Right atrium auricular region (tissue), 2 donors: ENCODE results near the gene SMIM30. TPM values are rescaled to one million over a fixed set of nuclear protein-coding genes. Genes with fewer than 3 reads are reported as not detected.
A peak's percentile ranks its signal among the peaks of the same experiment; 100 is the strongest.
"Not testable (repeated sequence)": the region's sequence is repeated elsewhere in the genome, so short reads cannot be mapped to it uniquely, and the experiment has no call there.

Experiments
- DNase-seq: peaks from one replicate; pipeline ENCODE4 v3.0.0-alpha.2; 2019; ENCODE audit warnings: low spot score
- H3K27ac ChIP-seq, 2 donors: fragments of 200-600 bp; sonication (generic); 1 replicate in 1 of 2; 2 replicates in 1 of 2; pipeline ENCODE4 v1.5.1; 2016 to 2019
- H3K27me3 ChIP-seq, 2 donors: fragments of 200-600 bp; sonication (generic); one replicate each; pipeline versions ENCODE4 v1.5.1 to v1.6.0; 2017 to 2019
- H3K36me3 ChIP-seq: fragments of 200-600 bp; sonication (generic); one replicate; pipeline ENCODE4 v1.5.1; 2016
- H3K4me1 ChIP-seq, 2 donors: fragments of 200-600 bp; sonication (generic); one replicate each; pipeline versions ENCODE4 v1.5.1 to v1.6.0; 2017 to 2019
- H3K4me3 ChIP-seq, 2 donors: fragments of 200-600 bp; sonication (generic); 1 replicate in 1 of 2; 2 replicates in 1 of 2; pipeline ENCODE4 v1.5.1; 2017 to 2019; ENCODE audit warnings: mild to moderate bottlenecking in 1 of 2, moderate library complexity in 1 of 2
- H3K9me3 ChIP-seq, 2 donors: fragments of 200-600 bp; sonication (generic); one replicate each; pipeline ENCODE4 v1.5.1; 2019
- total RNA-seq, 2 donors: library from RNA; depleted of rRNA; stranded (reverse); fragments of >200 nt; gene quantifications; one replicate each; pipeline ENCODE4 v1.1.0, GENCODE V29; 2016
- TF ChIP-seq, protein P1 (sequence below), 2 donors: fragments of 200-600 bp; sonication (generic); IDR thresholded peaks; one replicate each; pipeline ENCODE4 v1.5.1; 2019; ENCODE audit warnings: antibody characterized with exemption in 2 of 2

SMIM30 gene, protein sequence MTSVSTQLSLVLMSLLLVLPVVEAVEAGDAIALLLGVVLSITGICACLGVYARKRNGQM
- total RNA-seq, result 100 to 1,000 TPM in 1 of 2 donors, 10 to 100 TPM in 1; 93.1 to 208 TPM

DNA sequence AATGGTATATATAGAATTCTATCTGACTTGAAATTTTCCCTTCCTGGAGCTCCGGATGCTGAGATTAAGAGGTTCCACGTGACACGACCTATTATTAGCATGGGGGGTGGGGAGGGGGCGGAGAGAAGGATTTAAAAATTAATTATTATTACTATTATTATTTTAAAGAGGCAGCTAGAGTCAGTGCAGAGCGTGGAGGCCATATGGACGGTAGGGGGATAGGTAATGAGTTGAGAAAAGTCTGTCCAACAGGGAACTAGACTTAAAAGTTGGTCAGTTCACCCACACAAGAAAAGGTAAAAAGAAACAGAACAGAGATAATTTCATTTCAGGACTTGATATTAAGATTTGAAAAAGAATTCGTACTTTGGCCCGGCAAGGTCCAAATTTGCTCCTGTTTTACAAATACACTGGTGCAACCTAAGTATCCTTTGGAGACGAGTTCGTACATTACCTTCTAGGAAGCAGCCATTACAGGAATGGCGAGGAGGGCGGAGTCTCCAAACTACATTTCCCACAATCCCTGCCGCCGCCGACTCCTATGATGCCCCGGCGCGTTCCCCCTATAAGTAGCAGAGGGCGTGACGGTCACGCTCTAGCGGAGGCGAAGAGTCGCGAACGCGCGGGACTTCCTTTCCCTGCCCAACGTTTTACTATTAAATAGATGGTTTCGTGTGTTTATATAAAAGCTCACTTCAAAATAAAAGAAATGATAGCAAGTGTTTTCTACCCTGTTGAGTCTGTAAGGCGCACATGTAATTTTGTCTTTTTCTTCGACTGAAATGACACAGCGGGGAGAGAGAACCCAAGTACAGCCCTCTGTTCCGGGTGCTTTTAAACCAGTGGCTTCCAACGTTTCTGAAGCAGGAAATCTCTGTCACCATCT lies at the start of gene SMIM30:
TSS of gene SMIM30 (minus strand) at position 481 of the 886 bp plus-strand sequence. CDS start 976 bp downstream, outside the sequence.
- H3K36me3 ChIP-seq, result no peaks in the 10 kb centered on the region
- peak within 1 kb of the TSS; percentile 57 to 64 for H3K4me3 ChIP-seq
- DNase-seq, result peak; percentile 97
- peak within 1 kb of the TSS; percentile 79 to 85 for H3K27ac ChIP-seq
- H3K4me1 ChIP-seq, result peaks cover 0 to 13% of the 10 kb centered on the region in 2 donors
- no peaks in the 10 kb centered on the region for H3K9me3 ChIP-seq
- H3K27me3 ChIP-seq, result no peaks in the 10 kb centered on the region
- TF ChIP-seq, protein P1, sequence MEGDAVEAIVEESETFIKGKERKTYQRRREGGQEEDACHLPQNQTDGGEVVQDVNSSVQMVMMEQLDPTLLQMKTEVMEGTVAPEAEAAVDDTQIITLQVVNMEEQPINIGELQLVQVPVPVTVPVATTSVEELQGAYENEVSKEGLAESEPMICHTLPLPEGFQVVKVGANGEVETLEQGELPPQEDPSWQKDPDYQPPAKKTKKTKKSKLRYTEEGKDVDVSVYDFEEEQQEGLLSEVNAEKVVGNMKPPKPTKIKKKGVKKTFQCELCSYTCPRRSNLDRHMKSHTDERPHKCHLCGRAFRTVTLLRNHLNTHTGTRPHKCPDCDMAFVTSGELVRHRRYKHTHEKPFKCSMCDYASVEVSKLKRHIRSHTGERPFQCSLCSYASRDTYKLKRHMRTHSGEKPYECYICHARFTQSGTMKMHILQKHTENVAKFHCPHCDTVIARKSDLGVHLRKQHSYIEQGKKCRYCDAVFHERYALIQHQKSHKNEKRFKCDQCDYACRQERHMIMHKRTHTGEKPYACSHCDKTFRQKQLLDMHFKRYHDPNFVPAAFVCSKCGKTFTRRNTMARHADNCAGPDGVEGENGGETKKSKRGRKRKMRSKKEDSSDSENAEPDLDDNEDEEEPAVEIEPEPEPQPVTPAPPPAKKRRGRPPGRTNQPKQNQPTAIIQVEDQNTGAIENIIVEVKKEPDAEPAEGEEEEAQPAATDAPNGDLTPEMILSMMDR (IDR thresholded peaks at IDR 0.05), result no peak

DNA sequence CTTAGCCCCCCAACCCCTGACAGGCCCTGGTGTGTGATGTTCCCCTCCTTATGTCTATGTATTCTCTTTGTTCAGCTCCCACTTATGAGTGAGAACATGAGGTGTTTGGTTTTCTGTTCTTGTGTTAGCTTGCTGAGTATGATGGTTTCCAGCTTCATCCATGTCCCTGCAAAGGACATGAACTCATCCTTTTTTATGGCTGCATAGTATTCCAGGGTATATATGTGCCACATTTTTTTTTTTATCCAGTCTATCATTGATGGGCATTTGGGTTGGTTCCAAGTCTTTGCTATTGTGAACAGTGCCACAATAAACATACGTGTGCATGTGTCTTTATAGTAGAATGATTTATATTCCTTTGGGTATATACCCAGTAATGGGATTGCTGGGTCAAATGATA lies 47.8 kb upstream of the SMIM30 start:
- not testable (repeated sequence) for H3K36me3 ChIP-seq, H3K4me1 ChIP-seq, H3K27me3 ChIP-seq, H3K4me3 ChIP-seq, DNase-seq, H3K27ac ChIP-seq, H3K9me3 ChIP-seq

DNA sequence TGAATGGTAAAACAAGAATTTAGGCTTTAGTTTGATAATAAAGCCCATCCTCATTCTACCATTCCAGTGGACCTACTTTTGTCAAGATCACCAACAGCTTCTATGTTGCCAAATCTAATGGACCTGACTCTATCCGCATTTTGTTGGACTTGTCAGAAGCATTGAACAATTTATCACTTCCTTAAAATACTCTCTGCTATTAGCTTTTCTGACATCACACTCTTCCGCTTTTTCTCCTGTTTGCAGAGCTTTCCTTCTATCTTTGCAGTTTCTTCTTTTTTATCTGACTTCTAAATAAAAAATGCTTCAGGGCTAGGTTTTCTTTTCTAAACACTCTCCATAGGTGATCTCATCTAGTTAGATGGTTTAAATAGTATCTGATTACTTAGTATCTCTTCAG lies 42.7 kb upstream of the SMIM30 start:
- TF ChIP-seq, protein P1 (IDR thresholded peaks at IDR 0.05), result no peak
- DNase-seq, result no peak
- H3K36me3 ChIP-seq, result no peaks in the 10 kb centered on the region

DNA sequence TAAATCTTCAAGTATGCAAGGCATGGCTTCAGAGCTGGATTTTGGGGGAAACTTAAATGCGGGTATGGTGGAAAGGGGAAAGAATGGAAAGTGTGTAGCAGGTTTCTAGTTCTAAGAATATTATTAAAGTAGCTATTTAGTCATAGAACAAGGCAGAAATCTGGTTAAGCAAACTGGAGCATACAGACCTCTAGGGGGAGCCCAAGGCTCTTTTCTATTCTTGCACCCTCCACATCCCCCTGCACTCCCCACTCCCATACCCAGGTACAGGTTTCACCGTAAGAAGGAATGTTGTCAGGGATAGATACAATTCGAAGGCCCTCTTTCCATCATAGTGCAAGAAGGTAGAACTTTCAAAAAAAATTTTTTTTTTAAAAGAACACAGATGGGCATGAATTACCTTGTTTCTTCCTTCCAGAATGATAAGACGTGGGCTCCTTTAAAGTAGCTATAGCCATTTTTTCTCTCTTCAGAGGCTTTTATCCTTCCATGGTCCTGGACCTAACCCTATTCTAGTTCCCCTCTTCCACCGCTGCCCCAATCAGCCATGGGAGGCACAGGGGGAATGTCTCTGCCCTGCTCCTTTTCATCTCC lies 41.5 kb upstream of the SMIM30 start:
- Histone ChIP-seq H3K4me3 (no peak overlapping the region), H3K27ac (no peak overlapping the region), H3K9me3 (no peaks in the 10 kb centered on the region), H3K27me3 (no peaks in the 10 kb centered on the region), H3K4me1 (no peaks in the 10 kb centered on the region), H3K36me3 (no peaks in the 10 kb centered on the region)
- TF ChIP-seq, protein P1 (IDR thresholded peaks at IDR 0.05), result peak in 1 of 2 donors; percentile 65
- DNase-seq, result no peak

More for the DNA sequence above, 42.7 kb upstream of the SMIM30 start:
- peaks cover 0 to 3% of the 10 kb centered on the region in 2 donors for H3K9me3 ChIP-seq
- no peaks in the 10 kb centered on the region for H3K4me1 ChIP-seq
- no peak overlapping the region for H3K27ac ChIP-seq
- H3K4me3 ChIP-seq, result no peak overlapping the region
- H3K27me3 ChIP-seq, result no peaks in the 10 kb centered on the region

DNA sequence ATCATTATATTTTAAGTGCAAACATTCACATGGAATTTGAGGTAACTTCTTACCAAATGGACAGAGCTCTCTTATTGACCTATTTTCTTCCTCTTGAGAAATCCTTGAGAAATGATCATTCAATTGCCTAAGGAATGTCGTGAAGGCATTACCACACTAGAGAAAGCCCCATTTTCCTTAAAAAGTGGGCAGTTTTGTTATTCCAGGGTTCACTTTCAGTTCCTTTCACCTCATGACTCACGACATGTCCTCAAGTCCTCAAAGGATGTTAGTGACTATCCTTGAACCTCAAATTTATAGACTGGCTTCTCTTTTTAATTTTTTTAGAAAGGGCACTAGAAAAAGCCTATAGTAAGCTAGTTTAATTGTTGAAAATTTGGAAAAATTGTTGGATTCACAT lies 40.4 kb upstream of the SMIM30 start:
- TF ChIP-seq, protein P1 (IDR thresholded peaks at IDR 0.05), result no peak
- Histone ChIP-seq H3K27me3 (no peaks in the 10 kb centered on the region), H3K4me3 (no peak overlapping the region), H3K36me3 (no peaks in the 10 kb centered on the region), H3K9me3 (no peaks in the 10 kb centered on the region), H3K27ac (no peak overlapping the region), H3K4me1 (no peaks in the 10 kb centered on the region)
- no peak for DNase-seq

DNA sequence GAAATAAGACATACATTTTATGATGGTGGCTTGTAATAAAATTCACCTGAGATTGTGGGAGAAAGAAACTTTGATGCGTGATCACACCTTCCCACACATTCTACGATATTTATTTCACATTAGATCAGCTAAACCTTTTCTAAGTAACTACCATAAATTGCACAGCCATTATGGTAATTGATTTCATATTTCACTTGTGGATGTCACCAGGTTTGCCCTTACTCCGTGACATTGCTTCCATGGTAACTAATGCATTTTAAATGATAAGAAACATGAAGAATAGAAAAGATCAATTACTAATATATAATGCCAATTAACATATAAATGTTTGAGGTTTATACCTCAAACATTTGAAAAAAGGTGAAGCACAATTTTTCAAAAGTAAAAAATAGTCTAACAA lies 35.8 kb upstream of the SMIM30 start:
- no peaks in the 10 kb centered on the region for H3K9me3 ChIP-seq
- no peaks in the 10 kb centered on the region for H3K4me1 ChIP-seq
- TF ChIP-seq, protein P1 (IDR thresholded peaks at IDR 0.05), result no peak

More for the DNA sequence above, 35.8 kb upstream of the SMIM30 start:
- H3K27ac ChIP-seq, result no peak overlapping the region
- no peak for DNase-seq
- no peak overlapping the region for H3K4me3 ChIP-seq
- no peaks in the 10 kb centered on the region for H3K27me3 ChIP-seq
- no peaks in the 10 kb centered on the region for H3K36me3 ChIP-seq
